OCI-M1 (cell line): ENCODE measurements around the gene HAPLN3.

Source experiments
- DNase-seq: peaks from one replicate; lab custom pipeline; 2025; lab: John Stamatoyannopoulos, UW

Gene HAPLN3

DNA sequence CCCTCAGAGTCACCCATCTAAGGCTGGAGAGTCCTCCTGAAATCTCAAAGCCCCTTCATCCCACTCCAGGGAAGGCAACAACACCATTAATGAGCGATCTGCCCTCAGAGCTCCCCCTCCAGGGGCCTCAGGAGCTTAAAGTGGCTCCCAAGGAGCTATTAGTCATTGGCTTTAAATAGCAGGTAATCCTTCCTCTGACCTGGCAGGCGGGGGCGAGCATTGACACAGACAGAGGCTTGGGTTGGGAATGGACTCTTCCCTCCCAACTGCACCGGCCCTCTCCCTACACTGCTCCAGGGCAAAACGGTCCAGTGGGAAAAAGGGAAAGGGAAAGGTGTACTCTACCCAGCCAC, 16.4 kb upstream of the HAPLN3 start:
- no peak for DNase-seq

- no peak for DNase-seq
These were observed 14.8 kb upstream of the HAPLN3 start for GRCh38 chr15:88909956-88910831.

- DNase-seq = peak; percentile 58
These were observed 13.6 kb upstream of the HAPLN3 start for GRCh38 chr15:88908697-88909621.

DNA sequence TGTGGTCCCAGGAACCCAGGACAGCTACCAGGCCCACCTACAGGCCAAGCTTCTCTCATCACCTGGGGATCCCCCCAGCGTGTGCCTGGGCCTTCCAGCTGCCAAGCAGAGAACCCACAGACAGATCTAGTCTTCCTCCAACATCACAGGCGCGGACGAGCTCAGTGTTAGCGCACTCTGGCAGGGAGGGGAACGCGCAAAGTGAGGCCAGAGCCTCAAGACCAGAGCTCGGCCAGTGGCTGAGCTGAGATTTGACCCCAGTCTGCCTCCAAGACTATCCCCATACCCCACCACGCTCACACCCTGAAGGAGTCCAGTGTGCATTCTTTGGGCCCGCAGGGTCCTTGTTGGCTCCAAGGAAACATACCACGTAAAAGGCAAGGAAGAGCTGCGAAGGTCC, 12.8 kb upstream of the HAPLN3 start:
- no peak for DNase-seq

- no peak for DNase-seq
These were observed 11.8 kb upstream of the HAPLN3 start for GRCh38 chr15:88907111-88907510.

GRCh38 chr15:88906551-88906950, 11.2 kb upstream of the HAPLN3 start:
- DNase-seq = no peak

GRCh38 chr15:88906130-88906529, 10.8 kb upstream of the HAPLN3 start:
- no peak for DNase-seq

DNA sequence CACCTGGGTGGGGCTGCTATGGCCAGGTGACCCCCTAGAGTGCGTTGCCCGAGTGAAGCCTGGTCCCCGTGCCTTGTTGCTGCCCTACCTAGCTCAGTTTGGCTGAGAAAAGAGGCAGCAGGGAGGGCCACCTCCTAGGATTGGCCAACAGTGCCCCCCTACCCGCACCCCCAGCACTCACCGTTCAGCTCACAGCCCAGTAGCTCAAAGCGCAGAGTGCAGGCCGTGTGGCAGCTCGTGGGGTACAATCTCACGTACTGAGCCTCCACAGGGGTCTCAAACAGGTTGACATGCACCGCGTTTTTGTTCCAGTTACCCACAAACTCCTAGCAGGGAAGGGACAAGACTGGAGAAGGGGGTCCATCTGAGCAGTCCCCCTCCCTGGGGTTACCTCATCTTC, 10.2 kb upstream of the HAPLN3 start:
- DNase-seq = no peak

DNA sequence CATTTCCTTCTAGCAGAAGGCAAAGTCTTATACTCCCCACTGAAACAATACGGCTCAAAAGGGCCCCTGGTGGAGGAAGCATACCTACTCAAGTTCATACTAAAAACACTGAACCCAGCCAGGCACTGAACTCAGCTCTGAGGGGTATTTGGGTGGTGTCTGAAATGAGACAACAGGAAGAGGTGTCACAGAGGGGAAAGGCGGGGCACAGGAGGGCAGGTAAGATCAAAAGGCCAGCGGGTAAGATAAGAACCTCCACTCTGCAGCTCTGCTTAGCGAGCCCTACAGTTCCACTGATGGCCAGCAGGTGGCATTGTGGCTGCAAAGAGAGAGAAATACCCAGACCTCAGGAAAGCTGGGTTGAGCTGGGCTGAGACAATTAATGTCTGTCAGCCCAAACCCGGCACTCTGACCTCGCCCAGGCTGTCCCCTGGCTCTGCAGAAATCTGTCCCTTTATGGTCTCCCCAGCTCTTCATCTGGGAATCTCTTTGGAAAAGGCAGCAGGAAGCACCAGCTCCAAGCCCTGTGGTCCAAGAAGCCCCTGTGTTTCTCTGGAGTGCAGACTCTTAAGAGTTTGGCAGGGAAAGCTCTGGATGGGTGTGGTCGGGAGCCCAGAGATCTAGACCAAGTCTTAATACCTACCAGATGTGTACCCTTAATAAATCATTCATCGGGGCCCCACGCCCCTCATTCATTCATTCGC, 9.4 kb upstream of the HAPLN3 start:
- DNase-seq = peak; percentile 93

- no peak for DNase-seq
These were observed 8.9 kb upstream of the HAPLN3 start for GRCh38 chr15:88904257-88904623.

DNA sequence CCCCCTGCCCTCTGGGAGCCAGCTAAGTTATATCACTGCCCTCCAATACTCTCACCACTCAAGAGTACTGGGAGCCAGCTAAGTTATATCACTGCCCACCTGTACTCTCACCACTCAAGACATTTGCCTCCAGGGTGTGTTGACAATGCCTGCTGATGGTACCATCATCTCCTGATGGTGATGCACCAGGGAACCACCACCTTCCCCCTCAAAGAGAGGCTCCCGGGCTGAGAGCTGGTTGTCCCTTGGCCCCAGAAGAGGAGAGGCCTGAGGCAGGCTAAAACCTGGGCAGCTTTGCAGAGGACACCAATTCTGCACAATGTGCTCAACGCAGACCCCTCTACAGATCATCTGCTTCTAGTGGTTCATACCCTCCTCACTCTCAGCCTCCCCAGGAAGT, 7.5 kb upstream of the HAPLN3 start:
- no peak for DNase-seq

DNA sequence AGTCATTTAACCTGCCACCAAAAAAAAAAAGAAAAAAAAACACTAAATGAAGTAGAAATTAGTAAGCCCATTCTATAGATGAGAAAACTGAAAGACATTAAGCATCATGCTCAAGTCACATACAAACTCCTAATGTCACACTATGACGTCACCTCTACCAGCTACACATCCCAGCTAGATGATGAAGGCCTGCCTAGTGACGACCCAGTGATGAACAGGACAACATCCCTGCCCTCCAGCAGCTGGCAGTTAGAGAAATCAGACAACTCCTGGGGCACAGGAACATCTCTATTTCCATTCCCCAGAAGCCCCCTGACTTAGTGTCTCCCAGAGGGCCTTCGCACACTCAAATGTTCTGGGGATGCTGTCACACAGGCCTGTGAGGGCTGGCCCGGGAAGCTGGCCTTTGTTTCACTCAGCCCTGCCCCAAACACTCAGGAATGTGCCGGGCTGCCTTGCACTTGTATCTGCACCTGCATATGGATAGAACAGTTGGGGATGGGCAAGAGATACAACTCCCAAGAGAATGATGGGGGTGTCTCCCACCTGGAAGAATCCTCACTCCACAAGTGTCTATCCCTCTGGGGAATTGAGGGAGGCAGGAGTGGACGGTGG, 7.0 kb upstream of the HAPLN3 start:
- DNase-seq = no peak

DNA sequence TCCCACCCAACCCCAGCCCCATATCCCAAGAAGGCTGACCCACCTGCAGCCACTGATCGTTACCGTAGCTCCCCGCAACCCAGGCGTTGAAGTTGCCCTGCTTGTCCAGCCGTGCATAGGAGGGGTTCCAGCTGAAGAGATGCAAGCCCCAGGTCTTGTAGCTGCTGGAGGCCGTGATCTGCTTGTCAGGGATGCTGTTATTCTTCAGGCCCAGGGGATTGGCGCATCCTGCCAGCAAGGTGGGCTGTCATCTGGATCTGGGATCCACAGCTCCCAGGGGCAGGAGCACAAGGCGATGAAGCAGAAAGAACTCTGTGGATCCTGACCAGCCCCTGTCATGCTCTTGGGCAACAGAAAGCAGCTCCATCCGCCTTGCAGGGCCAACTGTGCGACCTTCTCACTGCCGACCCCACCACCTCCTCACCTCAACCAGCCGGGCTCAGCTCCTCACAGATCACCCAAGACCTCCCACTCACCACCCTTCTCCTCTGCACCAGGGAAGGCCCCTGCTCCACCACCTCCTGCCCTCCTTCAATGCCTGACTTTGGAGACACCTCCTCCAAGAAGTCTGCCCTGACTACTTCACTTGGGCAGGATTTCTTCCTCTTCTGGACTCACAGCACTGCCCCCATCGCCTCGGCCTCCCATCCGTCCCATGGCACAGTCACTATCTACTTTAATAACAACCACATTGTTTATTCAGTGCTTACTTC, 6.3 kb upstream of the HAPLN3 start:
- DNase-seq = no peak

DNA sequence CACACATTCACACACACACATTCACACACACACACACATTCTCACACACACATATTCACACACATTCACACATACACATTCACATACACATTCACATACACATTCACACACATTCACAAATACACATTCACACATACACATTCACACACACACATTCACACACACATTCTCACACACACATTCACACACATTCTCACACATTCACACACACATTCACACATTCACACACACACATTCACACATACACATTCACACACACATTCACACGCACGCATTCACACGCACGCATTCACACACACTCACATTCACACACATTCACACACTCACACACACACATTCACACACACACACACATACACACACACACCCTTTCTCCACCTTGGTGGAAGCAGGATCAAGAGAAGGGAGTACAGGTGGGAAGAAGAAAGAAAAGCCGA, 5.7 kb upstream of the HAPLN3 start:
- DNase-seq = no peak

- DNase-seq = no peak
These were observed 5.1 kb upstream of the HAPLN3 start for GRCh38 chr15:88900309-88900981.

DNA sequence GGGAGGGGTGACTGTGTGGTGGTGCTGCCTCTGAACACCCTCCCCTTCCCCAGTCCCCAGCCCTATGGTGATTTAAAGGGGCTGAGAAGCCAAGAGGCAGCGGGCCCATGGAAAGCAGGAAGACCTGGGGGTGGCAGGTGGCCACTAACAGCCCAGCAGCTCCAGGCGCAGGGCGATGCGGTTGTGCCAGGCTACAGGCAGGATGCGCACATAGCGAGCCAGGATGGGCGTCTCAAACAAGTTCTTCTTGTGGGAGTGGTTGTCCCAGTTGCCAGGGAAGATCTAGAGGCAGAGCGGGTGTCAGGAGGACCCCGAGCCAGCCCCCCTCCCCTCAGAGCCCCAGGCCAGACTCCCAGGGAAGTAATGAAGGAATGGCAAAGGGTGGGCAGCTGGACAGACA, 3.9 kb upstream of the HAPLN3 start:
- no peak for DNase-seq

DNA sequence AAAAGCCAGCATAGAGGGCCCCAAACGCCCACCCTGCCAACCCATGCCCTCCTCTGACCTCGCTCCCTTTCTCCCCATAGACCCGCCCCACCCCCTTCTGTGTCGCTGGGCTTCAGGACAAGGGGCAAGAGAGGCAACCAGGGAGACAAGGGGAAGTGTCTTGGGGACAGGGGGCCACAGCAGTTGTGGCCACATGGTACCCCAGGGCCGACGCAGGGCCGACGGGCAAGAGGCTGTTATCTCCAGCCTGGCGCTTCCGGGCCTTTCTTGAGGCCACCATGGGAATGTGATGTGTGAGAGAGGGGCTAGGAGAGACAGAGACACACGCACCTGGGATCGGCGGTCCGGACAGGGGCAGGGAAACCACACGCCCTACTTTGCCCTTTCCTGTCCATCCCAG, 3.4 kb upstream of the HAPLN3 start:
- DNase-seq = no peak

- peak; percentile 75 for DNase-seq
These were observed 2.3 kb upstream of the HAPLN3 start for GRCh38 chr15:88897456-88898194.

DNA sequence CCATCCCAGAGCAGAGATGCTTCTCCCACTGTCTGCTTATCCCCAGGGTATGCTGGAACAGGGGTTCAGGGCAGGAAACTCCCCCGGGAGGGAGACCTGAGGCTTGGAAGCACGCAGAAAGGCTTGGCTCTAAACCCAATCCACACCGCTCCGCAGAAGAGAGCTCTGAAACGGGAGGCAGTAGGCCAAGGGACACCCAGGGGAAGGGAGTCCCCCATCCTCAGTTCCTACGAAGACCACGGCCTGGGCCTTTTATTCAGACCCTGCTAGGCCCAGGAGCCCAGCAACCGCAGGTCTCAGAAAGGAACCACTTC, 1.8 kb upstream of the HAPLN3 start:
- no peak for DNase-seq

GRCh38 chr15:88896333-88897033, 1.1 kb upstream of the HAPLN3 start:
- DNase-seq = no peak
